ENCODE data around the gene A4GALT.

- TF ChIP-seq, protein P1, sequence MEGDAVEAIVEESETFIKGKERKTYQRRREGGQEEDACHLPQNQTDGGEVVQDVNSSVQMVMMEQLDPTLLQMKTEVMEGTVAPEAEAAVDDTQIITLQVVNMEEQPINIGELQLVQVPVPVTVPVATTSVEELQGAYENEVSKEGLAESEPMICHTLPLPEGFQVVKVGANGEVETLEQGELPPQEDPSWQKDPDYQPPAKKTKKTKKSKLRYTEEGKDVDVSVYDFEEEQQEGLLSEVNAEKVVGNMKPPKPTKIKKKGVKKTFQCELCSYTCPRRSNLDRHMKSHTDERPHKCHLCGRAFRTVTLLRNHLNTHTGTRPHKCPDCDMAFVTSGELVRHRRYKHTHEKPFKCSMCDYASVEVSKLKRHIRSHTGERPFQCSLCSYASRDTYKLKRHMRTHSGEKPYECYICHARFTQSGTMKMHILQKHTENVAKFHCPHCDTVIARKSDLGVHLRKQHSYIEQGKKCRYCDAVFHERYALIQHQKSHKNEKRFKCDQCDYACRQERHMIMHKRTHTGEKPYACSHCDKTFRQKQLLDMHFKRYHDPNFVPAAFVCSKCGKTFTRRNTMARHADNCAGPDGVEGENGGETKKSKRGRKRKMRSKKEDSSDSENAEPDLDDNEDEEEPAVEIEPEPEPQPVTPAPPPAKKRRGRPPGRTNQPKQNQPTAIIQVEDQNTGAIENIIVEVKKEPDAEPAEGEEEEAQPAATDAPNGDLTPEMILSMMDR (IDR thresholded peaks at IDR 0.05), result no peak
- TF ChIP-seq POLR2A (IDR thresholded peaks at IDR 0.05), result no peak
Observed at GRCh38 chr22:42760806-42761565, 40.3 kb upstream of the A4GALT start.

All from heart left ventricle (tissue), 13 donors.